WTC11 (cell line): ENCODE measurements around the gene ANKRA2.

ENCODE experiments used
- ATF1 ChIP-seq: sonication (generic); formaldehyde crosslinking; IDR thresholded peaks from 2 replicates; pipeline ENCODE4 v1.8.1; 2023; ENCODE audit warnings: mild to moderate bottlenecking, moderate library complexity, missing genetic modification reagents
- CDX4 ChIP-seq: fragments of 250-450 bp; sonication (Bioruptor Pico); IDR thresholded peaks from 2 replicates; pipeline ENCODE4 v1.9.0; 2021; ENCODE audit warnings: moderate library complexity, mild to moderate bottlenecking, inconsistent platforms, borderline replicate concordance
- CREM ChIP-seq: sonication (generic); formaldehyde crosslinking; IDR thresholded peaks from 2 replicates; pipeline ENCODE4 v1.8.1; 2022; ENCODE audit warnings: mild to moderate bottlenecking, missing genetic modification reagents, moderate library complexity
- CTCF ChIP-seq: fragments of 200-600 bp; IDR thresholded peaks from 2 replicates; pipeline ENCODE4 v1.8.0; 2022; ENCODE audit warnings: antibody characterized with exemption
- E2F1 ChIP-seq: sonication (generic); formaldehyde crosslinking; IDR thresholded peaks from 2 replicates; pipeline ENCODE4 v1.8.0; 2022; ENCODE audit warnings: mild to moderate bottlenecking, missing genetic modification reagents
- FOXJ3 ChIP-seq: sonication (generic); formaldehyde crosslinking; IDR thresholded peaks from 2 replicates; pipeline ENCODE4 v1.9.0; 2021; ENCODE audit warnings: missing genetic modification reagents, mild to moderate bottlenecking, borderline replicate concordance
- FOXK1 ChIP-seq: sonication (generic); formaldehyde crosslinking; IDR thresholded peaks from 2 replicates; pipeline ENCODE4 v1.8.0; 2022; ENCODE audit warnings: mild to moderate bottlenecking, moderate library complexity, missing genetic modification reagents
- JUN ChIP-seq: sonication (generic); formaldehyde crosslinking; IDR thresholded peaks from 2 replicates; pipeline ENCODE4 v1.8.0; 2023; ENCODE audit warnings: mild to moderate bottlenecking, missing genetic modification reagents
- KAT7 ChIP-seq: sonication (generic); formaldehyde crosslinking; IDR thresholded peaks from 2 replicates; pipeline ENCODE4 v1.8.1; 2023; ENCODE audit warnings: missing genetic modification reagents, mild to moderate bottlenecking, borderline replicate concordance
- MAX ChIP-seq: sonication (generic); formaldehyde crosslinking; IDR thresholded peaks from 2 replicates; pipeline ENCODE4 v1.8.0; 2022; ENCODE audit warnings: mild to moderate bottlenecking, missing genetic modification reagents
- NFYB ChIP-seq: sonication (generic); formaldehyde crosslinking; conservative IDR thresholded peaks from 2 replicates; pipeline ENCODE4 v1.8.0; 2022; ENCODE audit warnings: low read depth, missing genetic modification reagents
- ZBTB43 ChIP-seq: sonication (generic); formaldehyde crosslinking; IDR thresholded peaks from 2 replicates; pipeline ENCODE4 v1.8.1; 2023; ENCODE audit warnings: mild to moderate bottlenecking, missing genetic modification reagents
- ZNF396 ChIP-seq: fragments of 250-450 bp; sonication (Bioruptor Pico); IDR thresholded peaks from 2 replicates; pipeline ENCODE4 v1.8.0; 2021; ENCODE audit warnings: mild to moderate bottlenecking, moderate library complexity, borderline replicate concordance
- ZNF512 ChIP-seq: sonication (generic); formaldehyde crosslinking; IDR thresholded peaks from 2 replicates; pipeline ENCODE4 v1.8.1; 2022; ENCODE audit warnings: missing genetic modification reagents, borderline replicate concordance

- TF ChIP-seq ZBTB43 (CRISPR knock-in tag) (no peak), ZNF512 (no peak), CDX4 (CRISPR knock-in tag) (no peak), ZNF396 (no peak), KAT7 (no peak), E2F1 (CRISPR knock-in tag) (no peak), CTCF (no peak), FOXK1 (CRISPR knock-in tag) (no peak), CREM (CRISPR knock-in tag) (no peak), ATF1 (CRISPR knock-in tag) (no peak), JUN (CRISPR knock-in tag) (no peak), FOXJ3 (no peak), MAX (no peak), NFYB (CRISPR knock-in tag) (no peak)
These were observed 6.5 kb downstream of the ANKRA2 start for GRCh38 chr5:73558950-73559349.
